MM.1S (cell line): ENCODE measurements around the gene ARHGAP27.

Source experiments
- CTCF ChIP-seq: fragments of 300-600 bp; sonication (generic); IDR thresholded peaks from 2 replicates; pipeline ENCODE4 v1.5.1; 2016; ENCODE audit warnings: antibody characterized with exemption, low read length, mixed read lengths
- EZH2 ChIP-seq: fragments of 300-600 bp; sonication (generic); optimal IDR thresholded peaks from 2 replicates; pipeline ENCODE3; 2017; ENCODE audit warnings: low read depth, mild to moderate bottlenecking, antibody characterized with exemption, low read length, mixed read lengths
- EZH2phosphoT487 ChIP-seq: fragments of 300-600 bp; sonication (generic); IDR thresholded peaks from 2 replicates; pipeline ENCODE4 v1.6.1; 2018; ENCODE audit warnings: antibody characterized with exemption, low read length

- no peak for TF ChIP-seq CTCF
- TF ChIP-seq EZH2: no peak
- no peak for TF ChIP-seq EZH2phosphoT487
Measured at GRCh38 chr17:45425984-45426413, 6.7 kb downstream of the ARHGAP27 start.
